Neural cell (in vitro differentiated cells): Measurements from ENCODE around the gene TMEM131L.

Experiments
- CTCF ChIP-seq: fragments of 450-650 bp; IDR thresholded peaks from 2 replicates; pipeline ENCODE4 v1.5.1; 2014; ENCODE audit warnings: antibody characterized with exemption, mild to moderate bottlenecking, moderate library complexity; ENCODE audit not compliant: poor library complexity, severe bottlenecking
- EP300 ChIP-seq: fragments of 450-650 bp; conservative IDR thresholded peaks from 2 replicates; pipeline ENCODE4 v1.6.1; 2014; ENCODE audit warnings: antibody characterized with exemption, mild to moderate bottlenecking, moderate library complexity; ENCODE audit not compliant: poor library complexity, severe bottlenecking
- EZH2 ChIP-seq: fragments of 200-600, 300-800 bp; shearing (Covaris generic), sonication (generic); IDR thresholded peaks from 2 replicates; pipeline ENCODE4 v1.6.1; 2014; ENCODE audit warnings: antibody characterized with exemption, low read length, borderline replicate concordance, mild to moderate bottlenecking; ENCODE audit not compliant: insufficient read depth, poor library complexity, severe bottlenecking
- POLR2AphosphoS5 ChIP-seq: IDR thresholded peaks from 2 replicates; pipeline ENCODE4 v1.6.1; 2012
- REST ChIP-seq: IDR thresholded peaks from 2 replicates; pipeline ENCODE4 v1.6.1; 2012; ENCODE audit warnings: borderline replicate concordance
- SMC3 ChIP-seq: fragments of 450-650 bp; conservative IDR thresholded peaks from 2 replicates; pipeline ENCODE4 v1.6.1; 2014; ENCODE audit warnings: antibody characterized with exemption, mild to moderate bottlenecking, moderate library complexity; ENCODE audit not compliant: poor library complexity
- TAF1 ChIP-seq: IDR thresholded peaks from 2 replicates; pipeline ENCODE4 v1.6.1; 2012; ENCODE audit warnings: low read depth

GRCh38 chr4:153523941-153524386 lies 57.8 kb downstream of the TMEM131L start:
- TF ChIP-seq POLR2AphosphoS5, result no peak
- TF ChIP-seq CTCF, result no peak
- no peak for TF ChIP-seq TAF1
- no peak for TF ChIP-seq SMC3
- TF ChIP-seq EZH2, result no peak
- no peak for TF ChIP-seq REST
- TF ChIP-seq EP300, result no peak
